ENCODE measurements around the gene RHOBTB1. TPM values are rescaled to one million over a fixed set of nuclear protein-coding genes. Genes with fewer than 3 reads are reported as not detected.

Gene RHOBTB1
- polyA plus RNA-seq, 4 donors, result 2.0 to 30.0 (median 5.0) TPM

DNA sequence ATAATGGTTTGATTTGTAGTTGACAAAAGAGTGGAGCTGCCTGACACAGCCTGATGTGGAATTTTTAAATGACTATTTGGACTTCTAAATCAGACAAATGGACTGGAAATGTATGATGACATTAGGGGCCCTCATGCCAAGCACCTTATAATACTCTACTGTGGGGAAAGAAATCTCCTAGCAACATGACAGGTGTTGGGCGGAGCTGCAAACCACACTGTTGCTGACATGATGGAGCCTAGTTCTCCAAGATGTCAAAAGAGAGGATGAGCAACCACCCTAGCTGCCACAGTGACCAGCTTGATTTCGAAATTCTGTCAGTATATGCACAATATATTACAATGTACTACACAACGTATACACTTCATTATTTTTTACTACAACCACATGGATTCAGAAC lies 65.8 kb downstream of the RHOBTB1 start:
- Histone ChIP-seq H3K27me3 (ENCODE audit: control insufficient read depth in 3 of 3, insufficient read depth in 3 of 3, low read length in 3 of 3) (no peaks in the 10 kb centered on the region), H3K27ac (ENCODE audit: low read depth in 1 of 3, low read length in 2 of 3) (no peak overlapping the region), H3K4me1 (ENCODE audit: control insufficient read depth in 3 of 3, insufficient read depth in 2 of 3, low read depth in 1 of 3, low read length in 2 of 3) (no peaks in the 10 kb centered on the region), H3K36me3 (ENCODE audit: control insufficient read depth in 3 of 3, insufficient read depth in 2 of 3, low read depth in 1 of 3, low read length in 3 of 3) (peaks cover 0 to 19% (median 0%) of the 10 kb centered on the region in 3 donors), H3K4me3 (ENCODE audit: low read depth in 1 of 3, low read length in 3 of 3) (no peak overlapping the region), H3K9me3 (ENCODE audit: control insufficient read depth in 2 of 2, insufficient read depth in 1 of 2, low read depth in 1 of 2, low read length in 1 of 2) (no peaks in the 10 kb centered on the region)
- FAIRE-seq, result no peak
- WGBS, 3 donors, result 85 to 93% (median 85%) methylated on average over 3 of the region's 3 CpGs
- no peak for DNase-seq

DNA sequence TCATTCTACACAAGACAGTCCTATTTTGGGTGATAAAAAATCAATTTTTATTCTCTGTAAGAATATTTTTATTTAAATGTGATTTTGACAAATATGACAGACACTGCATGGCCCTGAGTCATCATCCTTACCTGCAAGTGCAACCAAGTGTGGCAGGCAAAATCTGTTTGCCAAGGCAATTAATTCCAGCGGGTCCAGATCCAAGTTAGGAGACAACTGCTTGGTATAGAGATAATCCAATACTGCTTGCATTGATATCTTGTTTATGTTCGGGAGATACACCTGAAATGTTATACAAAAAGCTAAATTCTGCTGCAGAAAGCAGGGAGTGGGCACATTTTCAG lies 66.2 kb downstream of the RHOBTB1 start:
- no peak overlapping the region for H3K4me3 ChIP-seq (ENCODE audit: low read depth in 1 of 3, low read length in 3 of 3)
- no peaks in the 10 kb centered on the region for H3K9me3 ChIP-seq (ENCODE audit: control insufficient read depth in 2 of 2, insufficient read depth in 1 of 2, low read depth in 1 of 2, low read length in 1 of 2)
- FAIRE-seq (no peak), DNase-seq (no peak)
- peaks cover 0 to 21% (median 0%) of the 10 kb centered on the region in 3 donors for H3K36me3 ChIP-seq (ENCODE audit: control insufficient read depth in 3 of 3, insufficient read depth in 2 of 3, low read depth in 1 of 3, low read length in 3 of 3)
- no peak overlapping the region for H3K27ac ChIP-seq (ENCODE audit: low read depth in 1 of 3, low read length in 2 of 3)
- no peaks in the 10 kb centered on the region for H3K4me1 ChIP-seq (ENCODE audit: control insufficient read depth in 3 of 3, insufficient read depth in 2 of 3, low read depth in 1 of 3, low read length in 2 of 3)
- WGBS, 3 donors, result 77 to 89% (median 82%) methylated on average over 2 of the region's 2 CpGs
- H3K27me3 ChIP-seq (ENCODE audit: control insufficient read depth in 3 of 3, insufficient read depth in 3 of 3, low read length in 3 of 3), result no peaks in the 10 kb centered on the region

- no peak for FAIRE-seq
- peaks cover 0 to 24% (median 0%) of the 10 kb centered on the region in 3 donors for H3K36me3 ChIP-seq (ENCODE audit: control insufficient read depth in 3 of 3, insufficient read depth in 2 of 3, low read depth in 1 of 3, low read length in 3 of 3)
- 75 to 90% (median 79%) methylated on average over 3 of the region's 3 CpGs for WGBS, 3 donors
- H3K9me3 ChIP-seq (ENCODE audit: control insufficient read depth in 2 of 2, insufficient read depth in 1 of 2, low read depth in 1 of 2, low read length in 1 of 2), result no peaks in the 10 kb centered on the region
- no peaks in the 10 kb centered on the region for H3K4me1 ChIP-seq (ENCODE audit: control insufficient read depth in 3 of 3, insufficient read depth in 2 of 3, low read depth in 1 of 3, low read length in 2 of 3)
- H3K27ac ChIP-seq (ENCODE audit: low read depth in 1 of 3, low read length in 2 of 3), result no peak overlapping the region
- no peak overlapping the region for H3K4me3 ChIP-seq (ENCODE audit: low read depth in 1 of 3, low read length in 3 of 3)
- H3K27me3 ChIP-seq (ENCODE audit: control insufficient read depth in 3 of 3, insufficient read depth in 3 of 3, low read length in 3 of 3), result no peaks in the 10 kb centered on the region
- no peak for DNase-seq
These were observed 66.8 kb downstream of the RHOBTB1 start for GRCh38 chr10:60877061-60877776.

GRCh38 chr10:60873758-60874157 lies 70.2 kb downstream of the RHOBTB1 start:
- DNase-seq (no peak), FAIRE-seq (no peak)
- no peaks in the 10 kb centered on the region for H3K27me3 ChIP-seq (ENCODE audit: control insufficient read depth in 3 of 3, insufficient read depth in 3 of 3, low read length in 3 of 3)
- no peak overlapping the region for H3K4me3 ChIP-seq (ENCODE audit: low read depth in 1 of 3, low read length in 3 of 3)
- no peak overlapping the region for H3K27ac ChIP-seq (ENCODE audit: low read depth in 1 of 3, low read length in 2 of 3)
- H3K36me3 ChIP-seq (ENCODE audit: control insufficient read depth in 3 of 3, insufficient read depth in 2 of 3, low read depth in 1 of 3, low read length in 3 of 3), result peaks cover 0 to 30% (median 0%) of the 10 kb centered on the region in 3 donors
- H3K9me3 ChIP-seq (ENCODE audit: control insufficient read depth in 2 of 2, insufficient read depth in 1 of 2, low read depth in 1 of 2, low read length in 1 of 2), result no peaks in the 10 kb centered on the region
- no peaks in the 10 kb centered on the region for H3K4me1 ChIP-seq (ENCODE audit: control insufficient read depth in 3 of 3, insufficient read depth in 2 of 3, low read depth in 1 of 3, low read length in 2 of 3)
- WGBS, 3 donors, result 90 to 96% (median 92%) methylated on average over 4 of the region's 4 CpGs

GRCh38 chr10:60872451-60872850 lies 71.5 kb downstream of the RHOBTB1 start:
- no peaks in the 10 kb centered on the region for H3K9me3 ChIP-seq (ENCODE audit: control insufficient read depth in 2 of 2, insufficient read depth in 1 of 2, low read depth in 1 of 2, low read length in 1 of 2)
- no peak for FAIRE-seq
- no peak overlapping the region for H3K27ac ChIP-seq (ENCODE audit: low read depth in 1 of 3, low read length in 2 of 3)
- H3K27me3 ChIP-seq (ENCODE audit: control insufficient read depth in 3 of 3, insufficient read depth in 3 of 3, low read length in 3 of 3), result no peaks in the 10 kb centered on the region
- H3K36me3 ChIP-seq (ENCODE audit: control insufficient read depth in 3 of 3, insufficient read depth in 2 of 3, low read depth in 1 of 3, low read length in 3 of 3), result peaks cover 0 to 28% (median 0%) of the 10 kb centered on the region in 3 donors
- H3K4me1 ChIP-seq (ENCODE audit: control insufficient read depth in 3 of 3, insufficient read depth in 2 of 3, low read depth in 1 of 3, low read length in 2 of 3), result no peaks in the 10 kb centered on the region
- WGBS, 3 donors, result 94 to 96% (median 95%) methylated on average over 11 of the region's 11 CpGs
- no peak for DNase-seq
- no peak overlapping the region for H3K4me3 ChIP-seq (ENCODE audit: low read depth in 1 of 3, low read length in 3 of 3)

DNA sequence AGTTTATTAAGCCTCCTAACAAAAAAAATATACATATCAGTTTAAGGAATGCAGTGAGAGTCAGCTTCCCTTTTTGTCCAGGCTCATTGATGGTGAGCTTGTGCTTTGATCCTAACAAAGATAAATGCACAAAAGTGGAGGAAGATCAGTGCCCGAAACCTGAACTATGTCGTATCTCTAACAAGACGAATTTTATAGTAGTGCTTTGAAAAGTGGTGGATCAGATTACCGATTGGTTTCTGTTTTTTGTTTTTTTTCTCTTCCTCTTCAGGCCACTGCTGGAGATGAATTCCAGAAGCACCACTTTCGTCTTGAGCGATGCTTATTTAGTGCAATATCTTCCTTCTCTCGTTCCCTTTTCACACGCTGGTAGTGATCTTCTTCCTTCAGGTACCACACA lies 72.8 kb downstream of the RHOBTB1 start:
- Histone ChIP-seq H3K9me3 (ENCODE audit: control insufficient read depth in 2 of 2, insufficient read depth in 1 of 2, low read depth in 1 of 2, low read length in 1 of 2) (no peaks in the 10 kb centered on the region), H3K36me3 (ENCODE audit: control insufficient read depth in 3 of 3, insufficient read depth in 2 of 3, low read depth in 1 of 3, low read length in 3 of 3) (peaks cover 0 to 28% (median 0%) of the 10 kb centered on the region in 3 donors), H3K4me1 (ENCODE audit: control insufficient read depth in 3 of 3, insufficient read depth in 2 of 3, low read depth in 1 of 3, low read length in 2 of 3) (no peaks in the 10 kb centered on the region), H3K4me3 (ENCODE audit: low read depth in 1 of 3, low read length in 3 of 3) (no peak overlapping the region), H3K27ac (ENCODE audit: low read depth in 1 of 3, low read length in 2 of 3) (no peak overlapping the region), H3K27me3 (ENCODE audit: control insufficient read depth in 3 of 3, insufficient read depth in 3 of 3, low read length in 3 of 3) (no peaks in the 10 kb centered on the region)
- no peak for FAIRE-seq
- 87 to 94% (median 92%) methylated on average over 8 of the region's 8 CpGs for WGBS, 3 donors
- DNase-seq, result no peak

DNA sequence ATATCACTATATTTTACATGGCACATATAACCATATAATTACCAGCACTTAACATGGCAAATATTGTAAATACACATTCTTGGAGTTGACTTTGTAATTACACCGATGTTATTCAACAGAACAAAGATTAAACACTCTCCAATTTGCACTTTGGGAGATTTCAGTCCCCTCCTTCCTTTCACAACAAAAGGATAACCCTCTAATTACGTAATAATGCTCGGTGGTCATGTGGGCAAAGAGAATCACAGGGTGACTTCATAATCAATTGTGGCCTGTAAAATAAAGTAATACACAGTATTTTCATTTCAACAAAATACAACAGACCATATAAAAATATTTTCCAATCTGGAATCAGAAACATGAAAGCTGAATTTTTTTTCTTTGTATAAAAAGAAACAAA lies 73.2 kb downstream of the RHOBTB1 start:
- no peaks in the 10 kb centered on the region for H3K27me3 ChIP-seq (ENCODE audit: control insufficient read depth in 3 of 3, insufficient read depth in 3 of 3, low read length in 3 of 3)
- no peak for FAIRE-seq
- 82 to 87% (median 86%) methylated on average over 3 of the region's 3 CpGs for WGBS, 3 donors
- DNase-seq, result no peak
- no peaks in the 10 kb centered on the region for H3K4me1 ChIP-seq (ENCODE audit: control insufficient read depth in 3 of 3, insufficient read depth in 2 of 3, low read depth in 1 of 3, low read length in 2 of 3)
- H3K9me3 ChIP-seq (ENCODE audit: control insufficient read depth in 2 of 2, insufficient read depth in 1 of 2, low read depth in 1 of 2, low read length in 1 of 2), result no peaks in the 10 kb centered on the region
- peaks cover 0 to 30% (median 0%) of the 10 kb centered on the region in 3 donors for H3K36me3 ChIP-seq (ENCODE audit: control insufficient read depth in 3 of 3, insufficient read depth in 2 of 3, low read depth in 1 of 3, low read length in 3 of 3)
- H3K27ac ChIP-seq (ENCODE audit: low read depth in 1 of 3, low read length in 2 of 3), result no peak overlapping the region
- no peak overlapping the region for H3K4me3 ChIP-seq (ENCODE audit: low read depth in 1 of 3, low read length in 3 of 3)

DNA sequence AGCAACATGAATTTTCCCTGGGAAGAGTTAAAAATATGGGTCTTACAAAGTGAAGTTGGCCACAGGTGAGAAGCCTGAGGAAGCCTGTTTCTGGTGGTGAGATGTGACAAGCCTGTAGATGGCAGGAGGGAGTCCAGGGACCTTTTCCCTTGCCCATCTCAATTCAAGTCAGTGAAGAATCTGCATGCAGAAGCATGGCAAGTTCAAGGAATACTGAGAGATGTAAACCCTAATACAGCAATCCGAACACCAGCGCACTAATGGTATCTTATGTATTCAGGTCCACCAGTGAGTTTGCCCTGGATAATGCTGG lies 73.6 kb downstream of the RHOBTB1 start:
- WGBS, 3 donors, result 98 to 100% (median 98%) methylated on average over 2 of the region's 2 CpGs
- Histone ChIP-seq H3K9me3 (ENCODE audit: control insufficient read depth in 2 of 2, insufficient read depth in 1 of 2, low read depth in 1 of 2, low read length in 1 of 2) (no peaks in the 10 kb centered on the region), H3K4me3 (ENCODE audit: low read depth in 1 of 3, low read length in 3 of 3) (no peak overlapping the region), H3K27ac (ENCODE audit: low read depth in 1 of 3, low read length in 2 of 3) (no peak overlapping the region), H3K4me1 (ENCODE audit: control insufficient read depth in 3 of 3, insufficient read depth in 2 of 3, low read depth in 1 of 3, low read length in 2 of 3) (no peaks in the 10 kb centered on the region), H3K27me3 (ENCODE audit: control insufficient read depth in 3 of 3, insufficient read depth in 3 of 3, low read length in 3 of 3) (no peaks in the 10 kb centered on the region), H3K36me3 (ENCODE audit: control insufficient read depth in 3 of 3, insufficient read depth in 2 of 3, low read depth in 1 of 3, low read length in 3 of 3) (peaks cover 0 to 30% (median 0%) of the 10 kb centered on the region in 3 donors)
- FAIRE-seq (no peak), DNase-seq (no peak)

All from small intestine (tissue), 7 donors.